SJSA1 (cell line): Measurements from ENCODE around the gene CNTN5. TPM values are rescaled to one million over a fixed set of nuclear protein-coding genes. Genes with fewer than 3 reads are reported as not detected.

ENCODE experiments used
- DNase-seq, 2 experiments: peaks; one replicate each; pipeline ENCODE4 v3.0.0-alpha.2; 2015 to 2020; ENCODE audit warnings: low spot score in 2 of 2, low read depth in 1 of 2
- H3K27ac ChIP-seq: fragments of 250-450 bp; sonication (Bioruptor Pico); 2 replicates; pipeline ENCODE4 v1.5.1; 2020; ENCODE audit warnings: mild to moderate bottlenecking, moderate library complexity
- H3K27me3 ChIP-seq: fragments of 250-450 bp; sonication (Bioruptor Pico); replicated peaks from 2 replicates; pipeline ENCODE4 v1.5.1; 2020; ENCODE audit warnings: mild to moderate bottlenecking, moderate library complexity
- H3K36me3 ChIP-seq: fragments of 250-450 bp; sonication (Bioruptor Pico); 2 replicates; pipeline ENCODE4 v1.5.1; 2020; ENCODE audit warnings: mild to moderate bottlenecking
- H3K4me1 ChIP-seq: fragments of 250-450 bp; sonication (Bioruptor Pico); replicated peaks from 2 replicates; pipeline ENCODE4 v1.6.1; 2021; ENCODE audit warnings: mild to moderate bottlenecking
- H3K4me3 ChIP-seq: fragments of 250-450 bp; sonication (Bioruptor Pico); 2 replicates; pipeline ENCODE4 v1.5.1; 2020; ENCODE audit warnings: mild to moderate bottlenecking
- H3K9me3 ChIP-seq: fragments of 250-450 bp; sonication (Bioruptor Pico); replicated peaks from 2 replicates; pipeline ENCODE4 v1.5.1; 2020; ENCODE audit warnings: mild to moderate bottlenecking
- total RNA-seq: library from RNA; depleted of rRNA; stranded (reverse); fragments of >200 nt; shearing (Covaris generic); gene quantifications from 2 replicates; pipeline ENCODE4 v1.2.3, GENCODE V29; 2014

CNTN5 gene
- total RNA-seq, 1 experiment from 2014 or later: not detected

DNA sequence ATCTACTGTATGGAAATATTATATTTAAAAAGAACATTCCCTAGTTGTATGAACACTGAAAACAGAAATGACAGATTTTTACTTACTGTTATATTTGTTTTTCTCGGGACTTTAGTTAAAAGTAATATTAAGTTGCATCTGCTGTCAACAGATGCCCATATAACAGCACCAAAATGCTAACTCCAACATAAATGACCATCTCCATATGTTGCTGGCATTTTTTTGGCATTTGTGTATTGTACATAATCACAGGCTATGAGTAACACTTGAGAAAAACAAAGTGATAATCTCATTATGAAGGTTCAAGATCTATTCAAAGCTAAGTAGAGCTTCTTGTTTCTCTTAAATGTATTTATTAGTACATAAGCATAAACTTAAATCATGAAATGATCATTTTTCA is 172.0 kb downstream of the CNTN5 start:
- DNase-seq: no peak
- no peaks in the 10 kb centered on the region for H3K4me1 ChIP-seq

DNA sequence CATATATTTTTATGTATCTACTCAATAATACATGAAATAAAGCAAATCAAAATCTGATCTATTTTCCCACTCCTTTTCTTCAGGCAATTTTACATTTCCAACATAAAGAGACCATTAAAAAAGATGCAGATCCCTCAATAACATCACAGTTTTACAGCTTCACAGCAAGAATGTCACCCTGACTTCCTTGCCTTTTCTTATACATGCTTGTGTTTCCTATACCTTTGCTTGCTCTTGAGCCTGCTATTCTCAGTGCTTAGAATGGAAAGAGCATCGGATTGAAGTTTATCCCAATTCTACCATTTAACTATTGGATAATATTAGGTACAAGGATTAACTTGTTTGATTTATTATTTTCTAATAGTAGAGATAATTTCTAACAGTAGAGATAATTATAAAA is 176.7 kb downstream of the CNTN5 start:
- H3K36me3 ChIP-seq: no peaks in the 10 kb centered on the region
- no peak for DNase-seq
- no peaks in the 10 kb centered on the region for H3K9me3 ChIP-seq
- H3K27me3 ChIP-seq: no peaks in the 10 kb centered on the region
- no peak overlapping the region for H3K27ac ChIP-seq
- H3K4me1 ChIP-seq: no peaks in the 10 kb centered on the region
- no peak overlapping the region for H3K4me3 ChIP-seq

More for the DNA sequence above, 172.0 kb downstream of the CNTN5 start:
- no peaks in the 10 kb centered on the region for H3K9me3 ChIP-seq
- H3K4me3 ChIP-seq: no peak overlapping the region
- no peaks in the 10 kb centered on the region for H3K27me3 ChIP-seq
- no peak overlapping the region for H3K27ac ChIP-seq
- no peaks in the 10 kb centered on the region for H3K36me3 ChIP-seq

DNA sequence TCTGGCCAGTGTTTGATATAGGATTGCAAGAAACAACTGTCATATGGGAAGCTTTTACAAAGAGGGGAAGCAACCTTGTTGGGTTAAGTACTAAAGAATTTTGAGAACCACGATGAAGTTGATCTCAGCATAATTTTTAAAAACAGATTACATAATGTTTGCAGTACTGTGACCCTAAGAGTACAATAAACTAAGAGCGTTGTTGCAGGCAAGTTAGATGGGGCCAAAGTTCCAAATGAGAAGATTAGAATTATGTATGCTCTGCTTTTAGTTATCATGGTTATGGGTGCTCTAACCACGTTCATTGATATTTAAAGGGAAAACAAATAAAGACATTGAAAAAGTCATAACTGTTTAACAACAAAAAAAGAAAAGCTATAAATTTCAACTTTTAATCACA is 177.5 kb downstream of the CNTN5 start:
- no peak for DNase-seq
- no peaks in the 10 kb centered on the region for H3K4me1 ChIP-seq
- no peaks in the 10 kb centered on the region for H3K9me3 ChIP-seq
- no peaks in the 10 kb centered on the region for H3K36me3 ChIP-seq
- H3K4me3 ChIP-seq: no peak overlapping the region
- no peaks in the 10 kb centered on the region for H3K27me3 ChIP-seq
- no peak overlapping the region for H3K27ac ChIP-seq

DNA sequence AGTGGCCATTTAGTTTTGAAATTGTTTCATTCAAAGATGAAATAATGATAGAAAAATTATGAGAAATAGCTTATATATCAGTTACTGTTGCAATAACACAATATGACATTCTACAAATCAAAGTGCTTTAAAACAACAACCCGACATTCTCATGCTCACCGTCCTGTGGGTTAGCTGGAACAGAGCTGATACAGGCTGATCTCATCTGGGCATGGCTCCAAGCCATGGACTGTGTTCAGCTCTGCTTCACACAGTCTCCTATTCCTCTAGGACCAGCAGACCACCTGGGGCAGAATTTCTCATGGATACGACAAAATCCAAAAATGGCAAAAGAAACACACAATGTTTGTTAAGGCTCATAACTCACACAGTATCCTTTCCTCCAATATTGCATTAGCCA is 178.6 kb downstream of the CNTN5 start:
- Histone ChIP-seq H3K36me3 (no peaks in the 10 kb centered on the region), H3K9me3 (no peaks in the 10 kb centered on the region), H3K27me3 (no peaks in the 10 kb centered on the region), H3K4me3 (no peak overlapping the region), H3K4me1 (no peaks in the 10 kb centered on the region), H3K27ac (no peak overlapping the region)
- DNase-seq: no peak

DNA sequence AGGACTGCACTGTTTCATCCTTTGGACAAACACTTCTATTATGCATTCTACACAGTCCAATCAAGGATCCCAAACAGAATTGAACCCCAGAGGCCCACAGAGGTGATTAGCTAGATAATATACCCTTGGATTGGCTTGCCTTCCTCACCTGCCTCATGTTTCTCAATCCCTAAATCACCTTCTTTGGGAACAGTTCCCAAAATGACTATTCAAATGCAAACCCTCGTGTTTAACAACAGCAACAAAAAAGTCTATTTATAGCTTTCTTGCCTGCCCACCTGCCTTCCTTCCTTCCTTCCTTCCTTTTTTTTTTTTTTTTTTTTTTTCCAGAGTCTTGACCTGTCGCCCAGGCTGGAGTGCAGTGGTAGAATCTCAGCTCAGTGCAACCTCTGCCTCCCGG is 180.0 kb downstream of the CNTN5 start:
- H3K27me3 ChIP-seq: no peaks in the 10 kb centered on the region
- H3K27ac ChIP-seq: no peak overlapping the region
- no peaks in the 10 kb centered on the region for H3K36me3 ChIP-seq
- H3K9me3 ChIP-seq: no peaks in the 10 kb centered on the region
- no peak overlapping the region for H3K4me3 ChIP-seq
- H3K4me1 ChIP-seq: no peaks in the 10 kb centered on the region
- DNase-seq: no peak

DNA sequence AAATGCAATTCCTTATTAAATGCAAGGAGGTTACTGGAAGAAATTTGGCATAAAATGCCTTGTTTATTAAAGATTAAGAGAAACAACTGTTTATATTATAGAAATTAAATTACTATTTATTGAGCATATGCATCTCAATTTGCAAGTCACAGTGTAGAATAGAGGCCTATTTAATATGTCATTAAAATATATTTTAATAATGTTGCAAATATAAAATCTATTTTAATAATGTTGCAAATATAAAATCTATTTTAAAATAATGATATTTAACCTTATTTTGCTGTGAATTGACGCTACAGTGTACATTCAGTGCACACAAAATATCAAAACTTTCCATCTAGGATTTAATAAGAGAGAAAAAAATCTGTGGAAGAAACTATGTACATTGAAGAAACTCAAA is 188.1 kb downstream of the CNTN5 start:
- Histone ChIP-seq H3K27me3 (no peaks in the 10 kb centered on the region), H3K9me3 (no peaks in the 10 kb centered on the region), H3K36me3 (no peaks in the 10 kb centered on the region), H3K4me1 (no peaks in the 10 kb centered on the region), H3K4me3 (no peak overlapping the region), H3K27ac (no peak overlapping the region)
- no peak for DNase-seq

DNA sequence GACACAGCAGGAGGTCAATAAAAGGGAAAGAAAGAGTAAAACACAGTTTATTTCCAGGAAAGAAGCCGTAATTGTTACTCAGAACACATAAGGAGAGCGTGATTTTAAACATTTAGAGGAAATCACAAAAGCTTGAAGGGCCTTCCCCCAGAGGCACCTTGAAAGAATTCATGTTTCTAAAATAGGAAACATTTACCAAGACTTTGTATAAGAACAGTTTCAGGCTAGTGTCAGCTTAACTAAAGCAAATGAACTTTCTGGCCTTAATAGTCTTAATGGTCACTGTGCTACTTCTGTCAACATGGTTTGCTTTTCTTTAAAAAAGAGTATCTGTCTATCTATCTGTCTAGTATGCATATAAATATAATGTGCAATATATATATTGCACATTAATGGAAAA is 208.8 kb downstream of the CNTN5 start:
- no peaks in the 10 kb centered on the region for H3K36me3 ChIP-seq
- no peaks in the 10 kb centered on the region for H3K4me1 ChIP-seq
- H3K27ac ChIP-seq: no peak overlapping the region
- no peaks in the 10 kb centered on the region for H3K27me3 ChIP-seq
- no peaks in the 10 kb centered on the region for H3K9me3 ChIP-seq
- H3K4me3 ChIP-seq: no peak overlapping the region
- DNase-seq: no peak

DNA sequence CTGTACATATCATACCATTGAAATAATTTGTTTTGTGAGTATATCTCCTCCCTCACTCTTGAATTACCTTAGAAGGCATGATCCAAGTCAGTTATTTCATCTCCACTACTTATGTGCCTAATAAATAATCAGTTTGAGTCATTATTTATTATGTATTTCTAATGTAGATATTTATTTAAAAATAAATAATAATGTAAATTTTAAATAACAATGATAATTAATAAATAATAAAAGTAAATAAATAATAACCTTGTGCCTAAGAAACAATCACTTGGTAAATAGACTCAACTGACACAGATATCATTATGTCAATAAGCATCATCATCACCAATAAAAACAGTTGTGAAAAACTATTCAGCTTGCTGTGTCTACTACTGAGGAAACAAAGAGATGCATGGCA is 213.8 kb downstream of the CNTN5 start:
- Histone ChIP-seq H3K36me3 (no peaks in the 10 kb centered on the region), H3K27ac (no peak overlapping the region), H3K4me3 (no peak overlapping the region), H3K27me3 (no peaks in the 10 kb centered on the region), H3K9me3 (no peaks in the 10 kb centered on the region), H3K4me1 (no peaks in the 10 kb centered on the region)
- no peak for DNase-seq

DNA sequence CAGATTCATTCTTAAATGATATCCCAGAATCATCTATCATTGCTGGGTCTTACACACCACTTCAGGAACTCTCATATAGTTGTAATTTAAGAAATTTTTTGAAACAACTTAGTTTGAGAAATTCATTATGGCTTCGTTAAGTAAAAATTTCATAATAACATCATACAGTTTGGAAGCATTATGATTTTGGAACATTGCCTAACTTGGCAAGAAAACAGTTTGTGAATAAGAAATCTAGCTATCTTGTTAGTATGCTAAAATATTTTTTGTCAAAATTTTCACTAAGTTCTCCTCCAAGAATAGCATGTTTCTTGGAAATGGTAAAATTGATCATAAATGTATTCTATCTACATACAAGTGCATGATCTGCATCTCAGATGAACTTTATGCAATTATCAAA is 217.7 kb downstream of the CNTN5 start:
- Histone ChIP-seq H3K9me3 (no peaks in the 10 kb centered on the region), H3K27ac (no peak overlapping the region), H3K27me3 (no peaks in the 10 kb centered on the region), H3K36me3 (no peaks in the 10 kb centered on the region), H3K4me1 (no peaks in the 10 kb centered on the region), H3K4me3 (no peak overlapping the region)
- DNase-seq: no peak

DNA sequence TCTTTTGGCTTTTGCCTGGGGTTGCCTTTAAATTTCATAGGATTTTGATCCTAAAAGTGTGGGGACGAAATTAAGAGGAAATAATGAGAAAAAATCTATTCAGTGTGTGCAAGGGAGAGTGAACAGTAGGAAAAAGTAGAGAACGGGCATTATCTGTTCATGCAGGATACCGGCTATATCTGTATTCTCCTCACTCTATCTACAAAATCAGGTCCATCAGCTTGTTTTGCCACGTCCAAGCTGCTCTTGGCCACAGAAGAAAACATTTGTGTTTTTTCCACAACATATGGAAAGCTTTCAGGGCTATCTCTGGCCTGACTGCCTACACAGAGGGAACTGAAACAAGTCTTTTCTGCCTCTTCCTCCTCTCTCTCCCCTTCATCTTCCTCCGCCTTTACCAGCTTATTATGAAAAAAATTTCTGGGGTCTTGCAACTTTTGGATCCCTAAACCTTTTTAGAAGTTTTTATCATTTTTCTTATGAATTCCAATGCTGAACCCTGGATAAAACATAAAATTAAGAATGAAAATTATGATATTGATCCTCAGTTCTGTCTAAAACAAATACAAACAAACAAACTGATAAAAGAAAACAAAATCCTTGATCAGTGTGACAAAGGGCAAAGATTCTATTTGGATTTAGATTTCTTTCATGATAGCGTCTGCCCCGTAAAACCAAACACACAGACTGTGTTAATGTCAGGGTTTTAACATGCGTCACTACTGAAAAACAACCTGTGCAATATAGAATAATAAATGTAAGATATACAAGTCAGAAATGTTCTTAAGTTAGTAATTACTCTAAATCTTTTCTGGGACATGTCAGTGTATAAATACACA is 219.7 kb downstream of the CNTN5 start:
- Histone ChIP-seq H3K9me3 (no peaks in the 10 kb centered on the region), H3K4me1 (no peaks in the 10 kb centered on the region), H3K27me3 (no peaks in the 10 kb centered on the region), H3K27ac (no peak overlapping the region), H3K36me3 (no peaks in the 10 kb centered on the region), H3K4me3 (no peak overlapping the region)
- DNase-seq: no peak

DNA sequence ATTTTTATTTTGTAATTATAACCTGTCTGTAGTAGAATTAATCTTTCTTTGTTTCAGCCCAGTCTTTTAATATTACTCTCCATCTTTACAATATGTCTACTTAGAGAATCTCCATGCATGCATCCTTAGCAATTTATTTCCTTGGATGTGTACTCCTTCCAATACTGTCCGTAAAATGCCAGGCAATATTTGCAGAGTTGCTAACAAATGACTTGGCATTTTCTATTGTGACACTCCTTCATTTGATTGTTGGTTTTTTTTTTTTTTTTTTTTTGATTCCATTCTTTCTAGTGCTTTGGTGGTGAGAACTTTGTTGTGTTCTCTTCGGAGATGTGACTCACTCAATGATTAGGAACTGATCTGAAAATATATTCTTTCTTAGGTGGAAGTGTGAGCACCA is 220.3 kb downstream of the CNTN5 start:
- Histone ChIP-seq H3K4me3 (no peak overlapping the region), H3K27ac (no peak overlapping the region), H3K4me1 (no peaks in the 10 kb centered on the region), H3K9me3 (no peaks in the 10 kb centered on the region), H3K27me3 (no peaks in the 10 kb centered on the region), H3K36me3 (no peaks in the 10 kb centered on the region)
- DNase-seq: no peak

DNA sequence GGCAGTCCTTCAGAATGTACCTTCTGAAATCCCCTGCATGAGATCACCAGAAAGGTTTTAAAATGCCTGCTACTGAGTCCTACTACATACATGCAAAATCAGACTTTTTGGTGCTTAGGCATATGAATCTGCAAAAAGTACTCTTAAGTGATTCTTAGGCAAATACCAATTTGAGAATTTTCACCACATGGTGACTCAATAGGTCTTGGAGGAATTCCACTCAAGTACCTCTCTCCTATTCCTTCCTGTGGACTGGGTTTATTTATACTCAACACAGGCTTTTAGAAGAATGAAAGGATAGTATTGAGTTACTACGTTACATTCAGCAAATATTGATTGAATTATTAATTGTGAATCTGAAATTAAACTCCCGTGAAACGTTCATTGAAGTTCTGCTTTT is 223.9 kb downstream of the CNTN5 start:
- no peaks in the 10 kb centered on the region for H3K27me3 ChIP-seq
- H3K4me3 ChIP-seq: no peak overlapping the region
- no peak for DNase-seq
- no peaks in the 10 kb centered on the region for H3K36me3 ChIP-seq
- H3K4me1 ChIP-seq: no peaks in the 10 kb centered on the region
- H3K27ac ChIP-seq: no peak overlapping the region
- H3K9me3 ChIP-seq: no peaks in the 10 kb centered on the region

DNA sequence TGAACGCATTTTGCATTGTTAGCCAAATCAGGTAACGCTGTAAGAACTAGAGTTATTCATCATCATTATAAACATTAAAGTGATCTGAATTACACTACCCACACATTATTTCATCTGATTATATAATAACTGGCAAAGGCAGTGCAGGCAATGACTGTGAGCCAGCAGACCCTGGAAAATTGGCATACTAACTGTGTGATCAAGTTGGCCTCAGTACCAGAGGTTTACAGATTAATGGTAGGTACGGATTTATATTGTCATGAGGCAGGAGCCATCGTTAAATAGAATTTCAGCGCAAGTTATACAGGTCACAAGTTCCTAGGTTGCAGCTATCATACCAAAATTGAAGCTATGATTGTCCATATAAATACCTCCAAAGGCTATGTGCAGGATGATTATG is 225.4 kb downstream of the CNTN5 start:
- Histone ChIP-seq H3K27me3 (no peaks in the 10 kb centered on the region), H3K4me3 (no peak overlapping the region), H3K9me3 (no peaks in the 10 kb centered on the region), H3K27ac (no peak overlapping the region), H3K4me1 (no peaks in the 10 kb centered on the region), H3K36me3 (no peaks in the 10 kb centered on the region)
- DNase-seq: no peak

DNA sequence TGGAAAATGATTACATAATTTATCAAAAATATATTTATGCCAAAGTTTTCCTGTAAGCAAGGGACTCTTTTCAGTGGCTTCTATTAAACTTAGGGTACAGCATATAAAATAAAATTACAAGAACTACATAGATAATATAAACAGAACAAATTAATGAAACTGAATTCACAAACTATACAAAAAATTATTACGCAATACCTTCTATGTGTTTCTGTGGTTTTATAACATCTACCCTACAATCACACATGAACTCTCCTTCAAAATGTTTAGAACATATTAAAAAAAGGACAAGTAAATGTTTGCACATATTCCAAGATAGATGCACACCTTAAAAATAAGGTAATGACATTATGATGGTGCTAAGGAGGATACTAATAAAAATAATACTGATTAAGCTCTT is 235.9 kb downstream of the CNTN5 start:
- H3K9me3 ChIP-seq: no peaks in the 10 kb centered on the region

DNA sequence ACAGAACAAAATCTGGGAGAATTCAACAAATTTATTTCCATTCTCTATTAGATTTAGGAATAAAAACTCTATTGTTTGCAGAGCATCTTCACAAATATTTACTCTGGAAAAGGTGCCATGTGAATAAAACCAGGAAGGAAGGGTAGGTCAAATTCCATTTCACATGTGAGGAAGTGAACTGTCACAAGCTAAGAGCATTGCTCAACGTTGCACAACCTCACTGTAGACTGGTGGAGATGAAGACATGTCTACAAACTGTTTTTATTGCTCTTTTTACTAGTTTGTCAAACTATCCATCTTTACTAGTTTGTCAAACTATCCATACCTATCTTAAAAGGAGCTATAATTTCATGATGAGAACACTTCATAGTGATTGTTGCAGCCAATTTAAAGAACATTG is 236.4 kb downstream of the CNTN5 start:
- H3K27ac ChIP-seq: no peak overlapping the region

More for the DNA sequence above, 235.9 kb downstream of the CNTN5 start:
- no peaks in the 10 kb centered on the region for H3K36me3 ChIP-seq
- no peak overlapping the region for H3K27ac ChIP-seq
- H3K4me3 ChIP-seq: no peak overlapping the region
- no peak for DNase-seq
- no peaks in the 10 kb centered on the region for H3K4me1 ChIP-seq
- H3K27me3 ChIP-seq: no peaks in the 10 kb centered on the region

More for the DNA sequence above, 236.4 kb downstream of the CNTN5 start:
- Histone ChIP-seq H3K9me3 (no peaks in the 10 kb centered on the region), H3K4me1 (no peaks in the 10 kb centered on the region), H3K27me3 (no peaks in the 10 kb centered on the region), H3K4me3 (no peak overlapping the region), H3K36me3 (no peaks in the 10 kb centered on the region)
- DNase-seq: no peak
